Stomach (tissue), 9 donors: ENCODE results near the gene ZNF14. TPM values are rescaled to one million over a fixed set of nuclear protein-coding genes. Genes with fewer than 3 reads are reported as not detected.

Experiments
- DNase-seq, 2 donors: peaks; one replicate each; pipeline versions ENCODE4 v3.0.0 to v3.0.0-alpha.2; 2013 to 2019
- H3K27ac ChIP-seq, 5 donors: fragments of 200-600 bp in 4 of 5; sonication (generic) in 4 of 5; one replicate each; pipeline ENCODE4 v1.5.1; 2013 to 2019; ENCODE audit warnings: mild to moderate bottlenecking in 1 of 5, moderate library complexity in 1 of 5
- H3K27me3 ChIP-seq, 3 donors: fragments of 200-600 bp; sonication (generic); one replicate each; pipeline ENCODE4 v1.5.1; 2017 to 2019; ENCODE audit warnings: mixed run types in 1 of 3
- H3K36me3 ChIP-seq, 4 donors: fragments of 200-600 bp; sonication (generic); 1 replicate in 3 of 4; 2 replicates in 1 of 4; pipeline ENCODE4 v1.5.1; 2016 to 2019
- H3K4me1 ChIP-seq, 4 donors: fragments of 200-600 bp; sonication (generic); one replicate each; pipeline ENCODE4 v1.5.1; 2016 to 2019
- H3K4me3 ChIP-seq, 4 donors: fragments of 200-600 bp; sonication (generic) in 3 of 4; one replicate each; pipeline ENCODE4 v1.5.1; 2016 to 2019; ENCODE audit warnings: mild to moderate bottlenecking in 1 of 4
- H3K9me3 ChIP-seq, 4 donors: fragments of 200-600 bp; sonication (generic); one replicate each; pipeline ENCODE4 v1.5.1; 2016 to 2019
- CTCF ChIP-seq, 7 experiments: fragments of 450-650 bp in 4 of 7; fragments of 200-600 bp in 3 of 7; sonication (generic) in 3 of 7; IDR thresholded peaks; one replicate each; pipeline ENCODE4 v1.5.1; 2016 to 2019; ENCODE audit warnings: antibody characterized with exemption in 7 of 7, control low read depth in 2 of 7, mild to moderate bottlenecking in 1 of 7
- EP300 ChIP-seq: sonication (generic); formaldehyde crosslinking; IDR thresholded peaks from one replicate; pipeline ENCODE4 v1.6.1; 2017; ENCODE audit warnings: antibody characterized with exemption
- POLR2A ChIP-seq, 4 donors: fragments of 450-650 bp; IDR thresholded peaks; one replicate each; pipeline ENCODE4 v1.6.1; 2016; ENCODE audit warnings: antibody characterized with exemption in 4 of 4, control low read depth in 2 of 4, mild to moderate bottlenecking in 1 of 4, moderate library complexity in 1 of 4
- POLR2AphosphoS5 ChIP-seq, 3 donors: sonication (generic); formaldehyde crosslinking; IDR thresholded peaks; one replicate each; pipeline ENCODE4 v1.6.1; 2016; ENCODE audit warnings: antibody characterized with exemption in 3 of 3
- WGBS, 5 donors: extraction: QIAGEN DNeasy Blood & Tissue Kit in 3 of 5; methylation state at CpG; one replicate each; pipeline versions ENCODE4 v1.1.5 to v1.1.7; 2013 to 2018; 5-methylcytosine and 5-hydroxymethylcytosine counted together
- intact Hi-C: fragments of 100-400 bp; cut with DNase I; formaldehyde crosslinking; loops from one replicate; pipeline ENCODE4 v1.15.1; 2023; ENCODE audit warnings: low total_unique reads
- polyA plus RNA-seq, 3 donors: library from polyadenylated mRNA; stranded (reverse); fragments of 200-250 nt; gene quantifications; one replicate each; pipeline ENCODE4 v1.2.3, GENCODE V29; 2013
- total RNA-seq, 5 donors: library from RNA; depleted of rRNA; stranded (reverse); fragments of >200 nt; gene quantifications; one replicate each; pipeline versions ENCODE4 v1.1.0 to v1.2.3, GENCODE V29; 2014 to 2016
- donor health status: healthy with polysubstance abuse.
- donor health status: Bipolar disorder and iron deficiency.
- donor health status: healthy.

ZNF14 gene
- total and polyA plus RNA-seq, 8 donors, result 0.29 to 13.2 (median 4.3) TPM

GRCh38 chr19:19740755-19741154 is 7.8 kb upstream of the ZNF14 start:
- intact Hi-C loops, result no loop called here
- H3K4me3 ChIP-seq, result no peak overlapping the region
- TF ChIP-seq POLR2AphosphoS5 (IDR thresholded peaks at IDR 0.05), result no peak
- no peak for TF ChIP-seq POLR2A (IDR thresholded peaks at IDR 0.05)
- no peak for TF ChIP-seq CTCF (IDR thresholded peaks at IDR 0.05)
- no peak for TF ChIP-seq EP300
- no peak for DNase-seq
- 86 to 91% (median 88%) methylated on average over 14 to 18 of the region's 18 CpGs for WGBS, 5 donors
- no peaks in the 10 kb centered on the region for H3K27me3 ChIP-seq
- peaks cover 0 to 4% (median 0%) of the 10 kb centered on the region in 4 donors for H3K9me3 ChIP-seq
- H3K4me1 ChIP-seq, result no peaks in the 10 kb centered on the region
- H3K36me3 ChIP-seq, result no peaks in the 10 kb centered on the region
- no peak overlapping the region for H3K27ac ChIP-seq

GRCh38 chr19:19738564-19738963 is 5.7 kb upstream of the ZNF14 start:
- Histone ChIP-seq H3K4me3 (no peak overlapping the region), H3K36me3 (no peaks in the 10 kb centered on the region), H3K27ac (no peak overlapping the region), H3K27me3 (no peaks in the 10 kb centered on the region), H3K4me1 (no peaks in the 10 kb centered on the region), H3K9me3 (peaks cover 0 to 2% (median 0%) of the 10 kb centered on the region in 4 donors)
- no peak for DNase-seq
- TF ChIP-seq POLR2AphosphoS5 (IDR thresholded peaks at IDR 0.05), result no peak
- TF ChIP-seq CTCF (IDR thresholded peaks at IDR 0.05), result no peak
- no peak for TF ChIP-seq EP300
- no peak for TF ChIP-seq POLR2A (IDR thresholded peaks at IDR 0.05)
- intact Hi-C loops, result no loop called here
- 86 to 100% (median 90%) methylated on average over 1 of the region's 1 CpG for whole genome bisulfite sequencing, 5 donors

GRCh38 chr19:19737559-19738332 is 4.8 kb upstream of the ZNF14 start:
- H3K4me1 ChIP-seq, result no peaks in the 10 kb centered on the region
- no peak overlapping the region for H3K4me3 ChIP-seq
- no peak for TF ChIP-seq POLR2AphosphoS5 (IDR thresholded peaks at IDR 0.05)
- H3K36me3 ChIP-seq, result no peaks in the 10 kb centered on the region
- intact Hi-C loops, result no loop called here
- WGBS, 5 donors, result 82 to 92% (median 87%) methylated on average over 5 to 8 of the region's 8 CpGs
- no peak overlapping the region for H3K27ac ChIP-seq
- DNase-seq, result no peak
- no peaks in the 10 kb centered on the region for H3K9me3 ChIP-seq
- no peaks in the 10 kb centered on the region for H3K27me3 ChIP-seq

- Histone ChIP-seq H3K36me3 (peaks cover 11 to 45% (median 19%) of the 10 kb centered on the region in 4 donors), H3K4me1 (no peaks in the 10 kb centered on the region), H3K9me3 (peaks cover 41 to 84% (median 68%) of the 10 kb centered on the region in 4 donors), H3K27me3 (no peaks in the 10 kb centered on the region), H3K4me3 (no peak overlapping the region), H3K27ac (no peak overlapping the region)
- no peak for DNase-seq
- no peak for TF ChIP-seq CTCF (IDR thresholded peaks at IDR 0.05)
- TF ChIP-seq POLR2A (IDR thresholded peaks at IDR 0.05), result no peak
- TF ChIP-seq EP300, result no peak
- no peak for TF ChIP-seq POLR2AphosphoS5 (IDR thresholded peaks at IDR 0.05)
- intact Hi-C loops, result no loop called here
- 95 to 100% (median 96%) methylated on average over 2 of the region's 2 CpGs for WGBS, 5 donors
Measured at GRCh38 chr19:19721896-19722295, 11.0 kb downstream of the ZNF14 start.

- H3K27ac ChIP-seq, result no peak overlapping the region
- H3K4me3 ChIP-seq, result no peak overlapping the region
- no peaks in the 10 kb centered on the region for H3K27me3 ChIP-seq
- peaks cover 24 to 55% (median 32%) of the 10 kb centered on the region in 4 donors for H3K36me3 ChIP-seq
- intact Hi-C loops, result no loop called here
- WGBS, 5 donors, result 96 to 100% (median 97%) methylated on average over 2 of the region's 2 CpGs
- no peaks in the 10 kb centered on the region for H3K4me1 ChIP-seq
- no peak for DNase-seq
- peaks cover 62 to 92% (median 83%) of the 10 kb centered on the region in 4 donors for H3K9me3 ChIP-seq
- TF ChIP-seq POLR2AphosphoS5 (IDR thresholded peaks at IDR 0.05) (no peak), EP300 (no peak), POLR2A (IDR thresholded peaks at IDR 0.05) (no peak), CTCF (IDR thresholded peaks at IDR 0.05) (no peak)
Measured at GRCh38 chr19:19719798-19720197, 13.1 kb downstream of the ZNF14 start.
